Cardiac septum (tissue), 1 donor: ENCODE results near the gene COL21A1. TPM values are rescaled to one million over a fixed set of nuclear protein-coding genes. Genes with fewer than 3 reads are reported as not detected.

Source experiments
- DNase-seq: peaks from one replicate; pipeline ENCODE4 v3.0.0-alpha.2; 2020; ENCODE audit warnings: low spot score
- intact Hi-C: fragments of 100-400 bp; cut with DNase I; formaldehyde crosslinking; loops from one replicate; pipeline ENCODE4 v1.14.0; 2022
- total RNA-seq: library from RNA; stranded (reverse); fragmentation: NEBNext Ultra II Directional; extraction: Animal tissue kit (Norgen Biotek cat#: 25700); gene quantifications from one replicate; pipeline ENCODE4 v1.2.1, GENCODE V29; 2021
- donor health status: DM: no; HTN: no; CAD: no.

COL21A1 gene
- total RNA-seq, 1 donor from 2014 or later, result 87.3 TPM

GRCh38 chr6:56073315-56073714, 174.1 kb downstream of the COL21A1 start:
- intact Hi-C loops, result no loop called here
- no peak for DNase-seq

DNA sequence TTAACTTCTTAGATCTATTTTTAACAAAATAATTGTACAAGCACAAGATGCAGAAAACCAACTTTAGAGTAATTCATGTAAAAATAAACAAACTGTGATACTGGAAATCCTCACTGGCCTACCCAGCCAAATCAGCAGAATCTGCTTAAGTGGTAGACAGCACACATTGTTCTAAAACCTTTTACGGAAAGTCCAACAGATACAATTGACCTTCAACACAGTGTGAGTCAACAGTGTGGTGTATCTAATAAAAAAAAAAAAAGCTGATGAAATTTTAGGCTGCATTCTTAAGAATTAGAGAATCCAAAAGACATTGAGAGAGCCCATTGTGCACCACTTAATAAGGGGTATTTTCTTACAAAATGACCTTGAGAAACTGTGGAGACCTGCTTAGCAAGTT, 174.5 kb downstream of the COL21A1 start:
- intact Hi-C loops, result no loop called here
- DNase-seq, result no peak

DNA sequence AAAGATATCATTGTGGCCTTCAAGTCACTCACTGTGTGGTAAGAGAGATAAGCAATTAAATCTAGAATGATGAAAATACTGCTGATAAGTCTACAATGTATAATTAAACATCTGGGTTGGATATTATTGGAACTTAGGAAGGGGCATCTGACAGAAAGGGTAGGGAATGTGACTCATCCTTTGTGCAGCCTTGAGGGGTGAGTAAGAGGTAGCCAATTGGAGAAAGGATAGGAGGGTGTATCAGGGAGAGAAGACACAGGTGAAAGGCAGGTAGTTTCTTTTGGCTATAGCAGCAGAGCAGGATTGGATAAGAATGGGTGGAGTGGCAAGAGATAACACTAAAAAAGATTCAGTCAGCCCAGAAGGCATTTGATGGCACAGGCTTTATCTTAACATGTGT, 182.0 kb downstream of the COL21A1 start:
- DNase-seq, result no peak
- intact Hi-C loops, result no loop called here

DNA sequence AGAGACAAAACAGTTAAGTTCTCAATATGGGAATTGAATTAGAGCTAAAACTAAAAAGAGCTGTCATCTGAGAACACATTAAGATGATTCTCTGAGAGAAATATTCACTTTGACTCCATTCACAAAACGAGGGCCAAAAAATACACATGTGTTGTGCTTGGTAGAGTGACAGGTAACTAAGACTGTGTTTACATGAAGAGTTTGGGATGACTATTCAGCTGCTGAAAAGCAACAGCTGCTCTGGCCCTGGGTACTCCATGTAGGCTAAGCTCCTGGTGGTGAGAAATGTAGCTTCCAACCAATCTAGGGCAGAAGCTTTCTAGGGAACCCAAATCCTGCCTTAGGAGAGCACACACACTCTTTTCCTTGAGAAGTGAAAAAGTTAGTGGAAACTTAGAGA, 184.5 kb downstream of the COL21A1 start:
- intact Hi-C loops, result no loop called here
- no peak for DNase-seq

- no peak for DNase-seq
- intact Hi-C loops, result no loop called here
Measured at GRCh38 chr6:56058636-56059035, 188.7 kb downstream of the COL21A1 start.

GRCh38 chr6:56055081-56055704, 192.2 kb downstream of the COL21A1 start:
- no peak for DNase-seq
- intact Hi-C loops, result no loop called here

GRCh38 chr6:56051202-56051598, 196.2 kb downstream of the COL21A1 start:
- no peak for DNase-seq
- intact Hi-C loops, result no loop called here

- intact Hi-C loops, result no loop called here
- DNase-seq, result no peak
Measured at GRCh38 chr6:56050530-56051201, 196.7 kb downstream of the COL21A1 start.

DNA sequence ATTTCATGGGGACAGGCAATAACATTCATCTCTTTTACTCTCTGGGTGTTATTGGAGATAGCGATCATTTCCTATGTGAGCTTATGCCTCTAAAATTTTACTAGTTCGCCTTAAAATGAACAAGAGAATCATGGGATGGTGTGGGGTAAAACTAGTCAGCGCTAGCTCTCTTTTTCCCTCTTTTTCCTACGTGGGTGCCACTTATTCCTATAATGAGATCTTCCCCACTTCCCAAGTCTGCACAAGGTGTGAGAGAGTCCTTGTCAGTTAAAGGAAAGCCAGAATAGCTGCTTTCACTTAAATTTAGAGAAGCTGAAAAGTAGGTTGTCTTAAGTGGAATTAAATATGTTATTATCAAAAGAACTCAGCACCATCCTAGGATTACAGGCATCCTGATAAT, 198.8 kb downstream of the COL21A1 start:
- DNase-seq, result no peak

GRCh38 chr6:56047931-56048540, 199.3 kb downstream of the COL21A1 start:
- no peak for DNase-seq
- intact Hi-C loops, result no loop called here

More for the DNA sequence above, 198.8 kb downstream of the COL21A1 start:
- intact Hi-C loops, result no loop called here

DNA sequence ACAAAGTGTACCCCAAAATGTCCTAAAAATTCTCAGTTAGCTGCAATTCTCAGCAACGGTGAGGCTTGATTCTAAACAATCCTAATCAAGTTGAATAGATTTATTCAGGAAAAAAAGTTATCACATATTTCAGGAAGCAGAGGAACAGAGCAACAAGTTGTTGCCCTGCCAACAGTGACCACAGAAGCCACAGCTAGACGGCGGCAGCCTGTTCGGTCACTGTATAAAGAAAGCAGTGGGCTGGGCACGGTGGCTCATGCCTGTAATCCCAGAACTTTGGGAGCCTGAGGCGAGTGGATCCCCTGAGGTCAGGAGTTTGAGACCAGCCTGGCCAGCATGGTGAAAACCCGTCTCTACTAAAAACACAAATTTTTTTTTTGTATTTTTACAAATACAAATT, 200.8 kb downstream of the COL21A1 start:
- intact Hi-C loops, result no loop called here
- DNase-seq, result no peak

DNA sequence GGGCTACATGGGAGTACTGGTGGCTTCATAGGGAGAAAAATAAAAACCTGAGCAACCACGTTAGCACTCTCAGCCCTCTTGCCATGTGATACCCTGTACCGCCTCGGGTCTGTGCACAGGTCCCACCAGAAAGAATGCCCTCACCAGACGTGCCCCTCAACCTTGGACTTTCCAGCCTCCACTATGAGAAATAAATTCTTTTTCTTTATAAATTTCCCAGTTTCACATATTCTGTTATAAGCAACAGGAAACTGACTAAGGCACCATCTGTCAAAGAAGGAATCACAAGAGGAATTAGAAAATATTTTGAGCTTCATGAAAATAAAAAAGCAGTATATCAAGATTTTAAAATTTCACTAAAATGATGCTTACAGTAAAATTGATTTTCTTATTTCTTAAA, 203.6 kb downstream of the COL21A1 start:
- intact Hi-C loops, result no loop called here

GRCh38 chr6:56043076-56043475, 204.3 kb downstream of the COL21A1 start:
- DNase-seq, result no peak
- intact Hi-C loops, result no loop called here

More for the DNA sequence above, 203.6 kb downstream of the COL21A1 start:
- no peak for DNase-seq

GRCh38 chr6:56041591-56041990, 205.8 kb downstream of the COL21A1 start:
- intact Hi-C loops, result no loop called here

DNA sequence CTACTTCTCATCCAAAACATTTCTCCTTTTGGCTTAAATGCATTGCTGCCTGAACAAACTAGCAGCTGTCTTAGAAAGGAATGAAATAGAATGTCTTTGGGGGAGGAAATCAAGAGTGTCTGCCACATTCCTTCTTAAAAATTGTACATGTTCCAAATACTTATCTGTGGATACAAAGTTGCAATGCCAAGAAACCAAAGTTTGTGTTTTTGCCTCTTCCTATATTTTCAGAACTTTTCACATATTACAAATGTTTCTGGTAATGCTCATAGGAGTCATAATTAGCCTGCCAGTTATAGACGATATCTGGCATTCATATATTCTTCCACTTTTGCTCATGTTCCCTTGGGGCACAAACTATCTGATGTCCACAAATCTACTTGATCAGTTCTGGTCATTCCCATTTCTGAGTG, 206.5 kb downstream of the COL21A1 start:
- DNase-seq, result no peak
- intact Hi-C loops, result no loop called here

More at GRCh38 chr6:56041591-56041990, 205.8 kb downstream of the COL21A1 start:
- DNase-seq, result no peak

DNA sequence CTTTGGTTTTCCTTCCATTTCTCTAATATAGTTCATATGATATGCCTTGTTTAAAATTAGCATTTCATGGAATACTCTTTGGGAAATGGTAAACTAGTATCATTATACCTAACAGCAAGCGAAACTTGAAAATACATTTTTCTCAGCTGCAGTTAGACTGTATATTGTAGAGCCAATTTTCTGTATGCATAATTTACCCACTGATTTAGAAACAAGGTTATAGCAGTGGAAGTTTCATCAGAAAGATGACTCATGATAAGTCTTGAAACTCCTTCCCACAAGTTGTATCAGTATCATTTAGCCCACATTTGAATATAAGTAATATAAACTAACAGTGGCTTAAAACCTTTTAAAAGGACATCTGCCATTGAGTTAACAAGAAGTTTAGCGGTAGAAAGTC, 207.2 kb downstream of the COL21A1 start:
- DNase-seq, result no peak
- intact Hi-C loops, result no loop called here

GRCh38 chr6:56038764-56039163, 208.6 kb downstream of the COL21A1 start:
- intact Hi-C loops, result no loop called here
- DNase-seq, result no peak

DNA sequence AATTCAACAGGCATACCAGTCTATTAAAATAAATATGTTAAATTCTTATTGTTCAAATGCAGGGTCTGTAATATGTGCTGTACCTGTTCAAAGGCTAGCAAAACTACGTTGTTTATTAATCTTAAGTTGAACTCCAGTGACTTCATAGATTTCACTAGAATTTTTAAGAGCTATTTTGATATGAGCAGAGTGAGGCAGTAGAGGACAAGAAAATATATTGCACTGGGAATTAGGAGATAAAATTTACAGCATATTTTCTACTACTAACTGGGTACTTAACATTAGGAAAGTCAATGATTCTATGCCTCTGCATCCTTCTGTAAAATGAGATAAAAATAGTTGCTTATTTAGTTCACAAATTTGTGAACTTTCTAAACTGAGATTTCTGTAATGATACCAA, 209.8 kb downstream of the COL21A1 start:
- intact Hi-C loops, result no loop called here

GRCh38 chr6:56036916-56037600, 210.3 kb downstream of the COL21A1 start:
- no peak for DNase-seq
- intact Hi-C loops, result no loop called here

More for the DNA sequence above, 209.8 kb downstream of the COL21A1 start:
- no peak for DNase-seq

- intact Hi-C loops, result no loop called here
- DNase-seq, result no peak
Measured at GRCh38 chr6:56033401-56033800, 214.0 kb downstream of the COL21A1 start.
